SK-N-SH (cell line): ENCODE data around the gene CREB3L4. TPM values are rescaled to one million over a fixed set of nuclear protein-coding genes. Genes with fewer than 3 reads are reported as not detected.

Experiments used
- CTCF ChIA-PET: fragments of 300-600, 350-600 bp; formaldehyde crosslinking; extraction: SDS; loops from one replicate; lab custom pipeline; 2021; lab: Yijun Ruan, JAX
- POLR2A ChIA-PET: fragments of 350-600 bp; sonication (Branson Sonifier 250); formaldehyde crosslinking; extraction: SDS; loops from one replicate; lab custom pipeline; 2020; ENCODE audit warnings: antibody characterized with exemption, inconsistent platforms; lab: Yijun Ruan, JAX
- DNase-seq: peaks from one replicate; pipeline ENCODE4 v3.0.0; 2012
- H2AFZ ChIP-seq: fragments of 200-600 bp; sonication (generic); 2 replicates; pipeline ENCODE4 v1.8.1; 2016; ENCODE audit warnings: antibody characterized with exemption, mild to moderate bottlenecking, low read depth
- H3F3A ChIP-seq: fragments of 200-600 bp; sonication (generic); replicated peaks from 2 replicates; pipeline ENCODE3; 2016; ENCODE audit warnings: antibody characterized with exemption, mild to moderate bottlenecking; ENCODE audit not compliant: insufficient read depth
- H3K27ac ChIP-seq, 2 experiments: fragments of 200-500 bp in 1 of 2; fragments of 200-600 bp in 1 of 2; sonication (Bioruptor generic) in 1 of 2; sonication (generic), shearing (Covaris generic) in 1 of 2; 2 replicates each; pipeline versions ENCODE4 v1.5.1 to v1.6.1; 2014 to 2016; ENCODE audit warnings: low read depth in 2 of 2, inconsistent platforms in 1 of 2, low read length in 1 of 2, mild to moderate bottlenecking in 1 of 2, mixed read lengths in 1 of 2
- H3K27me3 ChIP-seq: fragments of 200-600 bp; sonication (generic), shearing (Covaris generic); 2 replicates; pipeline ENCODE4 v1.6.1; 2016; ENCODE audit warnings: mixed run types; ENCODE audit not compliant: insufficient read depth
- H3K36me3 ChIP-seq, 2 experiments: fragments of 200-500 bp in 1 of 2; fragments of 200-600 bp in 1 of 2; sonication (Bioruptor generic) in 1 of 2; sonication (generic) in 1 of 2; replicated peaks in 1 of 2; 2 replicates each; pipeline versions ENCODE3 to v1.5.1; 2014 to 2016; ENCODE audit warnings: low read length in 1 of 2, mild to moderate bottlenecking in 1 of 2; ENCODE audit not compliant: insufficient read depth in 2 of 2, control insufficient read depth in 1 of 2
- H3K4me1 ChIP-seq, 2 experiments: fragments of 200-500 bp in 1 of 2; fragments of 200-600 bp in 1 of 2; sonication (Bioruptor generic) in 1 of 2; sonication (generic), shearing (Covaris generic) in 1 of 2; 2 replicates each; pipeline versions ENCODE4 v1.5.1 to v1.6.1; 2014 to 2016; ENCODE audit warnings: low read depth in 1 of 2, low read length in 1 of 2, mixed run types in 1 of 2; ENCODE audit not compliant: insufficient read depth in 2 of 2, control insufficient read depth in 1 of 2
- H3K4me2 ChIP-seq: fragments of 200-600 bp; sonication (generic), shearing (Covaris generic); 2 replicates; pipeline ENCODE4 v1.6.1; 2017; ENCODE audit warnings: mixed run types
- H3K4me3 ChIP-seq, 2 experiments: fragments of 200-500 bp in 1 of 2; fragments of 200-600 bp in 1 of 2; sonication (Bioruptor generic) in 1 of 2; sonication (generic), shearing (Covaris generic) in 1 of 2; 2 replicates each; pipeline versions ENCODE4 v1.5.1 to v1.8.1; 2014 to 2016; ENCODE audit warnings: low read depth in 2 of 2, inconsistent platforms in 1 of 2, low read length in 1 of 2, mild to moderate bottlenecking in 1 of 2, mixed read lengths in 1 of 2, moderate library complexity in 1 of 2
- H3K79me2 ChIP-seq: fragments of 200-600 bp; sonication (generic); 2 replicates; pipeline ENCODE4 v1.8.1; 2017; ENCODE audit warnings: mild to moderate bottlenecking; ENCODE audit not compliant: insufficient read depth
- H3K9ac ChIP-seq: fragments of 200-600 bp; sonication (generic); 2 replicates; pipeline ENCODE4 v1.6.1; 2017; ENCODE audit warnings: mixed run types
- H3K9me2 ChIP-seq: fragments of 200-600 bp; sonication (generic); 2 replicates; pipeline ENCODE4 v1.6.1; 2017; ENCODE audit warnings: mixed run types
- H3K9me3 ChIP-seq: fragments of 200-600 bp; sonication (generic); 2 replicates; pipeline ENCODE4 v1.6.1; 2017; ENCODE audit warnings: mixed run types, mild to moderate bottlenecking, moderate library complexity
- H4K20me1 ChIP-seq: fragments of 200-600 bp; sonication (generic); 2 replicates; pipeline ENCODE4 v1.6.1; 2017; ENCODE audit warnings: mild to moderate bottlenecking, mixed run types; ENCODE audit not compliant: insufficient read depth
- ELF1 ChIP-seq: IDR thresholded peaks from 2 replicates; pipeline ENCODE4 v1.4.0; 2012
- EZH2phosphoT487 ChIP-seq: fragments of 200-600 bp; sonication (generic); IDR thresholded peaks from 2 replicates; pipeline ENCODE4 v1.6.1; 2017; ENCODE audit warnings: low read depth, mixed run types, mild to moderate bottlenecking, antibody characterized with exemption, moderate library complexity, borderline replicate concordance
- FOXJ3 ChIP-seq: sonication (generic); formaldehyde crosslinking; IDR thresholded peaks from 2 replicates; pipeline ENCODE4 v1.5.1; 2020; ENCODE audit warnings: mild to moderate bottlenecking, missing genetic modification reagents
- FOXM1 ChIP-seq: IDR thresholded peaks from 2 replicates; pipeline ENCODE4 v1.4.0; 2012; ENCODE audit warnings: low read depth, mild to moderate bottlenecking
- GABPA ChIP-seq: IDR thresholded peaks from 2 replicates; pipeline ENCODE4 v1.4.0; 2012; ENCODE audit warnings: low read depth, mild to moderate bottlenecking
- JUND ChIP-seq: IDR thresholded peaks from 2 replicates; pipeline ENCODE4 v1.4.0; 2012
- MXI1 ChIP-seq: IDR thresholded peaks from 2 replicates; pipeline ENCODE4 v1.6.1; 2012; ENCODE audit warnings: mild to moderate bottlenecking, low read depth, low read length, improper control_type of control experiment
- NFIC ChIP-seq: IDR thresholded peaks from 2 replicates; pipeline ENCODE4 v1.4.0; 2012; ENCODE audit warnings: borderline replicate concordance
- NRF1 ChIP-seq: IDR thresholded peaks from 2 replicates; pipeline ENCODE4 v1.6.1; 2012; ENCODE audit warnings: low read depth, mild to moderate bottlenecking, low read length
- POLR2AphosphoS5 ChIP-seq: IDR thresholded peaks from 2 replicates; pipeline ENCODE4 v1.6.1; 2012; ENCODE audit warnings: low read depth, low read length
- RXRA ChIP-seq: IDR thresholded peaks from 2 replicates; pipeline ENCODE4 v1.4.0; 2012; ENCODE audit warnings: low read depth, mild to moderate bottlenecking, borderline replicate concordance
- TAF1 ChIP-seq: IDR thresholded peaks from 2 replicates; pipeline ENCODE4 v1.6.1; 2012; ENCODE audit warnings: low read depth, mild to moderate bottlenecking, low read length, moderate library complexity, borderline replicate concordance
- TCF12 ChIP-seq: IDR thresholded peaks from 2 replicates; pipeline ENCODE4 v1.4.0; 2012
- TEAD4 ChIP-seq: IDR thresholded peaks from 2 replicates; pipeline ENCODE4 v1.4.0; 2012; ENCODE audit warnings: mild to moderate bottlenecking, borderline replicate concordance; ENCODE audit not compliant: insufficient read depth
- YY1 ChIP-seq: IDR thresholded peaks from 2 replicates; pipeline ENCODE4 v1.4.0; 2012; ENCODE audit warnings: low read depth, mild to moderate bottlenecking
- WGBS: methylation state at CpG from one replicate; pipeline ENCODE4 v1.1.6; 2017; ENCODE audit warnings: low lambda C conversion rate; 5-methylcytosine and 5-hydroxymethylcytosine counted together
- polyA plus RNA-seq, 3 experiments: library from polyadenylated mRNA; depleted of rRNA; stranded (reverse); fragments of >200 nt; gene quantifications; 2 replicates each; pipeline ENCODE4 v1.2.3, GENCODE V29; 2012
- TF ChIP-seq, protein P1 (sequence below): IDR thresholded peaks from 2 replicates; pipeline ENCODE4 v1.6.1; 2012; ENCODE audit warnings: mild to moderate bottlenecking, low read depth, low read length, moderate library complexity
- TF ChIP-seq, protein P2 (sequence below): IDR thresholded peaks from 2 replicates; pipeline ENCODE4; 2012
- TF ChIP-seq, protein P3 (sequence below): fragments of 200-600 bp; sonication (generic); IDR thresholded peaks from 2 replicates; pipeline ENCODE4 v1.6.1; 2017; ENCODE audit warnings: antibody characterized with exemption, mild to moderate bottlenecking, moderate library complexity
- TF ChIP-seq, protein P4 (sequence below): IDR thresholded peaks from 2 replicates; pipeline ENCODE4 v1.4.0; 2012; ENCODE audit warnings: low read depth, borderline replicate concordance
- TF ChIP-seq, protein P5 (sequence below): IDR thresholded peaks from 2 replicates; pipeline ENCODE4 v1.4.0; 2012; ENCODE audit warnings: low read depth, borderline replicate concordance

Gene CREB3L4
- polyA plus RNA-seq, 1 of the 3 experiments (the other 2 are of a cell fraction), result 12.8 TPM

DNA sequence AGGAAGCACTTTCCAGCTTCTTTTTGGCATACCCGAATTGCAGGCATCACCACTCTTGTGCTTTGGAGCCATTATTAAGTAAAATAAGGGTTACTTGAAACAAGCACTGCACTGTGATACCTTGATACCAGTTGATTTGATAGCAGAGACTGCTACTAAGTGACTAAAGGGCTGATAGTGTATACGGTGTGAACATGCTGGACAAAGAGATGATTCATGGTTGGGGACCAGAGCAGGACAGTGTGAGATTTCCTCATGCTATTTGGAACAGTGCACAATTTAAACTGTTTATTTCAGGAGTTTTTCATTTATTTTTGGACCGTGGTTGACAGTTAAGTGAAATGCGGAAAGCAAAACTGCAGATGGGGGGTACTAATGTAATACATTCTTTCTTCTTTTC is 32.7 kb downstream of the CREB3L4 start:
- 60% methylated on average over 4 of the region's 4 CpGs for whole genome bisulfite sequencing
- Histone ChIP-seq H3K9me3 (no peaks in the 10 kb centered on the region), H3K9ac (no peak overlapping the region), H3K4me3 (no peak overlapping the region), H3F3A (peaks cover 11% of the 10 kb centered on the region), H3K79me2 (no peaks in the 10 kb centered on the region)
- no peak for TF ChIP-seq TAF1
- TF ChIP-seq, protein P1, sequence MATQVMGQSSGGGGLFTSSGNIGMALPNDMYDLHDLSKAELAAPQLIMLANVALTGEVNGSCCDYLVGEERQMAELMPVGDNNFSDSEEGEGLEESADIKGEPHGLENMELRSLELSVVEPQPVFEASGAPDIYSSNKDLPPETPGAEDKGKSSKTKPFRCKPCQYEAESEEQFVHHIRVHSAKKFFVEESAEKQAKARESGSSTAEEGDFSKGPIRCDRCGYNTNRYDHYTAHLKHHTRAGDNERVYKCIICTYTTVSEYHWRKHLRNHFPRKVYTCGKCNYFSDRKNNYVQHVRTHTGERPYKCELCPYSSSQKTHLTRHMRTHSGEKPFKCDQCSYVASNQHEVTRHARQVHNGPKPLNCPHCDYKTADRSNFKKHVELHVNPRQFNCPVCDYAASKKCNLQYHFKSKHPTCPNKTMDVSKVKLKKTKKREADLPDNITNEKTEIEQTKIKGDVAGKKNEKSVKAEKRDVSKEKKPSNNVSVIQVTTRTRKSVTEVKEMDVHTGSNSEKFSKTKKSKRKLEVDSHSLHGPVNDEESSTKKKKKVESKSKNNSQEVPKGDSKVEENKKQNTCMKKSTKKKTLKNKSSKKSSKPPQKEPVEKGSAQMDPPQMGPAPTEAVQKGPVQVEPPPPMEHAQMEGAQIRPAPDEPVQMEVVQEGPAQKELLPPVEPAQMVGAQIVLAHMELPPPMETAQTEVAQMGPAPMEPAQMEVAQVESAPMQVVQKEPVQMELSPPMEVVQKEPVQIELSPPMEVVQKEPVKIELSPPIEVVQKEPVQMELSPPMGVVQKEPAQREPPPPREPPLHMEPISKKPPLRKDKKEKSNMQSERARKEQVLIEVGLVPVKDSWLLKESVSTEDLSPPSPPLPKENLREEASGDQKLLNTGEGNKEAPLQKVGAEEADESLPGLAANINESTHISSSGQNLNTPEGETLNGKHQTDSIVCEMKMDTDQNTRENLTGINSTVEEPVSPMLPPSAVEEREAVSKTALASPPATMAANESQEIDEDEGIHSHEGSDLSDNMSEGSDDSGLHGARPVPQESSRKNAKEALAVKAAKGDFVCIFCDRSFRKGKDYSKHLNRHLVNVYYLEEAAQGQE, result no peak
- no peak for TF ChIP-seq JUND
- TF ChIP-seq, protein P2, sequence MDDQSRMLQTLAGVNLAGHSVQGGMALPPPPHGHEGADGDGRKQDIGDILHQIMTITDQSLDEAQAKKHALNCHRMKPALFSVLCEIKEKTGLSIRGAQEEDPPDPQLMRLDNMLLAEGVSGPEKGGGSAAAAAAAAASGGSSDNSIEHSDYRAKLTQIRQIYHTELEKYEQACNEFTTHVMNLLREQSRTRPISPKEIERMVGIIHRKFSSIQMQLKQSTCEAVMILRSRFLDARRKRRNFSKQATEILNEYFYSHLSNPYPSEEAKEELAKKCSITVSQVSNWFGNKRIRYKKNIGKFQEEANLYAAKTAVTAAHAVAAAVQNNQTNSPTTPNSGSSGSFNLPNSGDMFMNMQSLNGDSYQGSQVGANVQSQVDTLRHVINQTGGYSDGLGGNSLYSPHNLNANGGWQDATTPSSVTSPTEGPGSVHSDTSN, result no peak
- TF ChIP-seq POLR2AphosphoS5, result no peak
- no peak for TF ChIP-seq TCF12
- TF ChIP-seq ELF1, result no peak
- TF ChIP-seq, protein P3, sequence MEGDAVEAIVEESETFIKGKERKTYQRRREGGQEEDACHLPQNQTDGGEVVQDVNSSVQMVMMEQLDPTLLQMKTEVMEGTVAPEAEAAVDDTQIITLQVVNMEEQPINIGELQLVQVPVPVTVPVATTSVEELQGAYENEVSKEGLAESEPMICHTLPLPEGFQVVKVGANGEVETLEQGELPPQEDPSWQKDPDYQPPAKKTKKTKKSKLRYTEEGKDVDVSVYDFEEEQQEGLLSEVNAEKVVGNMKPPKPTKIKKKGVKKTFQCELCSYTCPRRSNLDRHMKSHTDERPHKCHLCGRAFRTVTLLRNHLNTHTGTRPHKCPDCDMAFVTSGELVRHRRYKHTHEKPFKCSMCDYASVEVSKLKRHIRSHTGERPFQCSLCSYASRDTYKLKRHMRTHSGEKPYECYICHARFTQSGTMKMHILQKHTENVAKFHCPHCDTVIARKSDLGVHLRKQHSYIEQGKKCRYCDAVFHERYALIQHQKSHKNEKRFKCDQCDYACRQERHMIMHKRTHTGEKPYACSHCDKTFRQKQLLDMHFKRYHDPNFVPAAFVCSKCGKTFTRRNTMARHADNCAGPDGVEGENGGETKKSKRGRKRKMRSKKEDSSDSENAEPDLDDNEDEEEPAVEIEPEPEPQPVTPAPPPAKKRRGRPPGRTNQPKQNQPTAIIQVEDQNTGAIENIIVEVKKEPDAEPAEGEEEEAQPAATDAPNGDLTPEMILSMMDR, result no peak
- no peak for TF ChIP-seq NRF1
- no peak for TF ChIP-seq GABPA
- no peak for TF ChIP-seq FOXM1
- TF ChIP-seq MXI1, result no peak
- no peak for TF ChIP-seq RXRA
- TF ChIP-seq, protein P4, sequence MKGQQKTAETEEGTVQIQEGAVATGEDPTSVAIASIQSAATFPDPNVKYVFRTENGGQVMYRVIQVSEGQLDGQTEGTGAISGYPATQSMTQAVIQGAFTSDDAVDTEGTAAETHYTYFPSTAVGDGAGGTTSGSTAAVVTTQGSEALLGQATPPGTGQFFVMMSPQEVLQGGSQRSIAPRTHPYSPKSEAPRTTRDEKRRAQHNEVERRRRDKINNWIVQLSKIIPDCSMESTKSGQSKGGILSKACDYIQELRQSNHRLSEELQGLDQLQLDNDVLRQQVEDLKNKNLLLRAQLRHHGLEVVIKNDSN, result no peak
- TF ChIP-seq NFIC, result no peak
- TF ChIP-seq TEAD4, result no peak
- TF ChIP-seq EZH2phosphoT487, result no peak
- TF ChIP-seq, protein P5, sequence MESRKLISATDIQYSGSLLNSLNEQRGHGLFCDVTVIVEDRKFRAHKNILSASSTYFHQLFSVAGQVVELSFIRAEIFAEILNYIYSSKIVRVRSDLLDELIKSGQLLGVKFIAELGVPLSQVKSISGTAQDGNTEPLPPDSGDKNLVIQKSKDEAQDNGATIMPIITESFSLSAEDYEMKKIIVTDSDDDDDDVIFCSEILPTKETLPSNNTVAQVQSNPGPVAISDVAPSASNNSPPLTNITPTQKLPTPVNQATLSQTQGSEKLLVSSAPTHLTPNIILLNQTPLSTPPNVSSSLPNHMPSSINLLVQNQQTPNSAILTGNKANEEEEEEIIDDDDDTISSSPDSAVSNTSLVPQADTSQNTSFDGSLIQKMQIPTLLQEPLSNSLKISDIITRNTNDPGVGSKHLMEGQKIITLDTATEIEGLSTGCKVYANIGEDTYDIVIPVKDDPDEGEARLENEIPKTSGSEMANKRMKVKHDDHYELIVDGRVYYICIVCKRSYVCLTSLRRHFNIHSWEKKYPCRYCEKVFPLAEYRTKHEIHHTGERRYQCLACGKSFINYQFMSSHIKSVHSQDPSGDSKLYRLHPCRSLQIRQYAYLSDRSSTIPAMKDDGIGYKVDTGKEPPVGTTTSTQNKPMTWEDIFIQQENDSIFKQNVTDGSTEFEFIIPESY, result no peak
- no peak for TF ChIP-seq YY1
- no peak for TF ChIP-seq FOXJ3 (CRISPR knock-in tag)
- TF ChIP-seq, all 33 proteins: peak for 0
- Histone ChIP-seq H3K27me3 (no peaks in the 10 kb centered on the region), H2AFZ (no peak overlapping the region), H3K9me2 (no peaks in the 10 kb centered on the region), H3K27ac (no peak overlapping the region), H4K20me1 (no peaks in the 10 kb centered on the region), H3K36me3 (peaks cover 0 to 2% of the 10 kb centered on the region in 2 experiments), H3K4me1 (0 out of 4 replicates have a peak, but pooled peaks cover 0 to 7% of the 10 kb centered on the region in 2 experiments), H3K4me2 (no peak overlapping the region)
- no peak for DNase-seq
- ChIA-PET POLR2A (interaction anchor here (1.1 to 3.6 kb wide), 2 partner anchors 8 to 10 kb away, joined by 4 to 33 read pairs; partner anchors contain the start of gene RPS27), CTCF (interaction anchor here (1.2 kb wide), 1 partner anchor 14 kb away, joined by 4 read pairs; the partner anchor contains the start of gene RAB13)
